HL-60 (cell line): ENCODE results near the gene DIAPH3.

Experiments
- CTCF ChIP-seq: IDR thresholded peaks from one replicate; pipeline ENCODE4 v1.5.1; 2011; ENCODE audit warnings: low read length, control low read depth, inconsistent platforms; ENCODE audit not compliant: insufficient read depth
- GABPA ChIP-seq: IDR thresholded peaks from 2 replicates; pipeline ENCODE4 v1.6.1; 2012; ENCODE audit warnings: low read depth
- POLR2AphosphoS5 ChIP-seq: IDR thresholded peaks from 2 replicates; pipeline ENCODE4 v1.6.1; 2012; ENCODE audit warnings: low read depth
- REST ChIP-seq: IDR thresholded peaks from 2 replicates; pipeline ENCODE4 v1.6.1; 2012; ENCODE audit warnings: low read depth; ENCODE audit not compliant: insufficient replicate concordance
- SPI1 ChIP-seq: IDR thresholded peaks from 2 replicates; pipeline ENCODE4 v1.6.1; 2012; ENCODE audit warnings: low read depth, mild to moderate bottlenecking, borderline replicate concordance

GRCh38 chr13:60013166-60013565 is 150.6 kb downstream of the DIAPH3 start:
- TF ChIP-seq POLR2AphosphoS5 (no peak), GABPA (no peak), CTCF (no peak), REST (no peak), SPI1 (no peak)
